K562 (cell line): ENCODE data around the gene DBNDD2. TPM values are rescaled to one million over a fixed set of nuclear protein-coding genes. Genes with fewer than 3 reads are reported as not detected.

Experiments used
- AFF4 ChIP-seq: sonication (generic); formaldehyde crosslinking; IDR thresholded peaks from 2 replicates; pipeline ENCODE4 v1.8.0; 2023; ENCODE audit warnings: mild to moderate bottlenecking, missing genetic modification reagents
- CREB3L1 ChIP-seq: fragments of 450-650 bp; IDR thresholded peaks from 2 replicates; pipeline ENCODE4 v1.6.1; 2014; ENCODE audit warnings: low read depth, mild to moderate bottlenecking, moderate library complexity, borderline replicate concordance
- DMBX1 ChIP-seq: fragments of 250-450 bp; sonication (Bioruptor Pico); IDR thresholded peaks from 2 replicates; pipeline ENCODE4 v1.8.0; 2022; ENCODE audit warnings: inconsistent platforms, mild to moderate bottlenecking, moderate library complexity, borderline replicate concordance
- EHMT2 ChIP-seq: fragments of 450-650 bp; IDR thresholded peaks from 2 replicates; pipeline ENCODE4 v1.6.1; 2018; ENCODE audit warnings: antibody characterized with exemption
- ILK ChIP-seq: fragments of 450-650 bp; IDR thresholded peaks from 2 replicates; pipeline ENCODE4 v1.6.1; 2016; ENCODE audit warnings: missing genetic modification characterization, low read depth, mild to moderate bottlenecking, missing compliant biosample characterization, moderate library complexity, borderline replicate concordance
- MYBL2 ChIP-seq, 2 experiments: fragments of 450-650 bp in 1 of 2; sonication (generic) in 1 of 2; formaldehyde crosslinking in 1 of 2; IDR thresholded peaks; 2 replicates each; pipeline versions ENCODE4 v1.6.1 to v1.8.1; 2017 to 2022; ENCODE audit warnings: borderline replicate concordance in 1 of 2, inconsistent platforms in 1 of 2, low read depth in 1 of 2, mild to moderate bottlenecking in 1 of 2, missing genetic modification reagents in 1 of 2, moderate library complexity in 1 of 2
- NCOA6 ChIP-seq: fragments of 450-650 bp; IDR thresholded peaks from 2 replicates; pipeline ENCODE4 v1.6.1; 2017; ENCODE audit warnings: mild to moderate bottlenecking
- SMARCB1 ChIP-seq: IDR thresholded peaks from 2 replicates; pipeline ENCODE4 v1.6.1; 2011; ENCODE audit warnings: improper control_type of control experiment, low read depth; ENCODE audit not compliant: insufficient read length
- STAT6 ChIP-seq: sonication (generic); formaldehyde crosslinking; IDR thresholded peaks from 2 replicates; pipeline ENCODE4 v1.8.1; 2023; ENCODE audit warnings: mild to moderate bottlenecking, missing genetic modification reagents
- TCF3 ChIP-seq: sonication (generic); formaldehyde crosslinking; IDR thresholded peaks from 2 replicates; pipeline ENCODE4 v1.4.0; 2020; ENCODE audit warnings: mild to moderate bottlenecking, missing genetic modification reagents
- TRIM25 ChIP-seq: fragments of 450-650 bp; IDR thresholded peaks from 2 replicates; pipeline ENCODE4 v1.7.0; 2016; ENCODE audit warnings: borderline replicate concordance
- YY1 ChIP-seq, 3 experiments: IDR thresholded peaks; 2 replicates each; pipeline ENCODE4 v1.6.1; 2011; ENCODE audit warnings: low read length in 2 of 3, mild to moderate bottlenecking in 2 of 3, moderate library complexity in 2 of 3, borderline replicate concordance in 1 of 3, control low read depth in 1 of 3, low read depth in 1 of 3; ENCODE audit not compliant: insufficient read depth in 3 of 3, insufficient replicate concordance in 2 of 3, control insufficient read depth in 1 of 3, insufficient read length in 1 of 3; ENCODE audit errors: extremely low read depth in 1 of 3
- ZKSCAN8 ChIP-seq: fragments of 200-800 bp; sonication (Bioruptor generic); IDR thresholded peaks from 2 replicates; pipeline ENCODE4 v1.6.1; 2016; ENCODE audit warnings: missing genetic modification characterization, missing compliant biosample characterization
- ZNF589 ChIP-seq: fragments of 200-800 bp; sonication (Bioruptor generic); IDR thresholded peaks from 2 replicates; pipeline ENCODE4 v1.6.1; 2016; ENCODE audit warnings: low read depth, missing genetic modification characterization, missing compliant biosample characterization
- polyA plus RNA-seq, 8 experiments: library from polyadenylated mRNA; depleted of rRNA in 4 of 8; stranded (reverse) in 5 of 8; unstranded in 3 of 8; fragments of >200 nt; fragmentation: Nextera tagmentation in 2 of 8; fragmentation: Illumina TruSeq in 1 of 8; extraction: Ambion mirVana in 2 of 8; extraction: Trizol in 1 of 8; gene quantifications; 2 replicates each; pipeline versions ENCODE4 v1.2.1 to v1.2.3, GENCODE V29; 2011 to 2014; ENCODE audit warnings: inconsistent platforms in 1 of 8, missing spikeins in 1 of 8
- total RNA-seq, 7 experiments: library from RNA; depleted of rRNA in 6 of 7; stranded (reverse); fragments of >200 nt in 6 of 7; fragmentation: Illumina TruSeq in 2 of 7; extraction: Trizol in 2 of 7; gene quantifications; 2 replicates each; pipeline versions ENCODE4 v1.2.1 to v1.2.3, GENCODE V29; 2011 to 2021; ENCODE audit warnings: low replicate concordance in 1 of 7

The DBNDD2 gene
- total and polyA plus RNA-seq, 9 of the 15 experiments (the other 6 are each of a cell fraction or from before 2014, with no cell fraction given): 12.8 to 64.0 (median 35.8) TPM

GRCh38 chr20:45362804-45363610 lies 45.1 kb upstream of the DBNDD2 start, which contains the start of gene SYS1 (continued):
- TF ChIP-seq TRIM25: no peak
- TF ChIP-seq TCF3 (CRISPR knock-in tag): 0 out of 2 replicates have a peak, but pooled peaks have one; percentile 2
- TF ChIP-seq NCOA6: no peak
- TF ChIP-seq YY1 (IDR thresholded peaks at IDR 0.05; ENCODE audit: borderline replicate concordance in 1 of 3, control insufficient read depth in 1 of 3, extremely low read depth in 1 of 3, insufficient read depth in 3 of 3, insufficient read length in 1 of 3, insufficient replicate concordance in 2 of 3, low read depth in 1 of 3, low read length in 2 of 3): peak in 2 of 3 experiments; percentile 63 to 75
- TF ChIP-seq ZKSCAN8 (CRISPR knock-in tag): no peak
- TF ChIP-seq EHMT2: no peak
- TF ChIP-seq CREB3L1: peak; percentile 97
- TF ChIP-seq AFF4 (CRISPR knock-in tag): 0 out of 2 replicates have a peak, but pooled peaks have one; percentile 56
- TF ChIP-seq STAT6 (CRISPR knock-in tag): no peak
- no peak for TF ChIP-seq ZNF589
- no peak for TF ChIP-seq DMBX1
- TF ChIP-seq MYBL2 (IDR thresholded peaks at IDR 0.05; ENCODE audit: low read depth): no peak
- no peak for TF ChIP-seq MYBL2 (CRISPR knock-in tag; IDR thresholded peaks at IDR 0.05; ENCODE audit: borderline replicate concordance)
- TF ChIP-seq ILK (tag): no peak
- no peak for TF ChIP-seq SMARCB1
